Regular cardiac myocyte (primary cell): Measurements from ENCODE around the gene ATP6V1G1. TPM values are rescaled to one million over a fixed set of nuclear protein-coding genes. Genes with fewer than 3 reads are reported as not detected.

ENCODE experiments used
- total RNA-seq: library from RNA; depleted of rRNA; stranded (reverse); fragments of >200 nt; gene quantifications from 2 replicates; pipeline ENCODE4 v1.2.3, GENCODE V29; 2014

ATP6V1G1 gene
- 108 and 176 TPM in 2 replicates for total RNA-seq

GRCh38 chr9:114587345-114588202, at the start of gene ATP6V1G1:
Gene ATP6V1G1 (plus strand): TSS chr9:114587769. CDS start chr9:114587839, 70 bp downstream.

Other genes starting within 250 kb of the ATP6V1G1 start
- gene AKNA, start 199.8 kb upstream of the ATP6V1G1 start, total RNA-seq: 2.1 and 2.8 TPM in 2 replicates
- 0.19 and 0.56 TPM in 2 replicates for gene WHRN, start 82.3 kb upstream of the ATP6V1G1 start, total RNA-seq
- gene TMEM268, start 23.5 kb downstream of the ATP6V1G1 start, total RNA-seq: 2.1 and 3.1 TPM in 2 replicates
- not detected in 2 replicates for gene TEX53, start 70.0 kb downstream of the ATP6V1G1 start, total RNA-seq
- gene TEX48, start 94.4 kb downstream of the ATP6V1G1 start, total RNA-seq: not detected in 2 replicates
- gene TNFSF15, start 218.3 kb downstream of the ATP6V1G1 start, total RNA-seq: 1.1 and 1.5 TPM in 2 replicates